Chondrocyte (in vitro differentiated cells): ENCODE data around the gene LRRC8D. TPM values are rescaled to one million over a fixed set of nuclear protein-coding genes. Genes with fewer than 3 reads are reported as not detected.

Experiments
- DNase-seq: peaks from one replicate; pipeline ENCODE4 v3.0.0; 2021; ENCODE audit warnings: mixed read lengths, low spot score
- H3K27ac Mint-ChIP-seq: one replicate; pipeline ENCODE4 v1.8.0; 2021; ENCODE audit warnings: mild to moderate bottlenecking, moderate library complexity, mixed read lengths; ENCODE audit not compliant: unreplicated experiment
- H3K27me3 Mint-ChIP-seq: 2 replicates; pipeline ENCODE4 v1.8.0; 2021; ENCODE audit warnings: low read depth, mixed read lengths
- H3K36me3 Mint-ChIP-seq: 2 replicates; pipeline ENCODE4 v1.8.0; 2021; ENCODE audit warnings: low read depth, mixed read lengths
- H3K4me1 Mint-ChIP-seq: 2 replicates; pipeline ENCODE4 v1.8.0; 2021; ENCODE audit warnings: low read depth, mild to moderate bottlenecking, mixed read lengths
- H3K4me3 Mint-ChIP-seq: one replicate; pipeline ENCODE4 v1.8.0; 2021; ENCODE audit warnings: mild to moderate bottlenecking, moderate library complexity, mixed read lengths; ENCODE audit not compliant: unreplicated experiment
- H3K9me3 Mint-ChIP-seq: 2 replicates; pipeline ENCODE4 v1.8.0; 2021; ENCODE audit warnings: low read depth, mixed read lengths
- total RNA-seq: library from RNA; stranded (reverse); gene quantifications from 3 replicates; pipeline ENCODE4 v1.2.1, GENCODE V29; 2021
- TF ChIP-seq, protein P1 (sequence below): fragments of 200-600 bp; sonication (generic); IDR thresholded peaks from 2 replicates; pipeline ENCODE4 v1.5.0; 2021; ENCODE audit warnings: antibody characterized with exemption, mild to moderate bottlenecking, moderate library complexity

The LRRC8D gene
- total RNA-seq, 1 donor from 2014 or later = 14.9 TPM

DNA sequence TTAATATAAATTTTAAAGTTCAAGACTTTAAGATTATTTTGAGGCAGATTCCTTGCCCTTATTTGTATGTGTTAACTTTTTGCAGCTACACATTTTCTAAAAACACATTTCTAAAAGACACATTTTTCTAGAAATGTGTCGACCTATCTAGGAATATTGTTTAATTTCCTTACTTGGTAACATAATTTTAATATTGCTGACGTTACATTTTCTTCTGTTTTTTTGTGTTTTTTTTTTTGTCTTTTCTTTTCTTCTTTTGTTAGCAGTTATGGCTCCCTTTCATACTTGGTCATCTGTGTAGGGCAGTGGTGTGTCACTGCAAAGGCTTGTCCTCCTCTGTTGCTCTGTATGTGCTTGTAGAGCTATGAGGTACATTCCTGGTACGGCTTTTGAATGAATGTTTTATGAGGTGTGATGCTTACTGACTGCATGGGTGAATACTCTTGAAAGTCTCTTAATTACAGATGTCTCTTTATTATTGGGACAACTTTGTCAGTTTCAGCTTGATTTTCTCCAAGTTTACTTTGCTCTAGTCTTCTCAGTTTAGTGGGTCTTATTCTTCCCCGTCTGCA lies 30.1 kb downstream of the LRRC8D start:
- no peaks in the 10 kb centered on the region for H3K9me3 Mint-ChIP-seq
- TF ChIP-seq, protein P1, sequence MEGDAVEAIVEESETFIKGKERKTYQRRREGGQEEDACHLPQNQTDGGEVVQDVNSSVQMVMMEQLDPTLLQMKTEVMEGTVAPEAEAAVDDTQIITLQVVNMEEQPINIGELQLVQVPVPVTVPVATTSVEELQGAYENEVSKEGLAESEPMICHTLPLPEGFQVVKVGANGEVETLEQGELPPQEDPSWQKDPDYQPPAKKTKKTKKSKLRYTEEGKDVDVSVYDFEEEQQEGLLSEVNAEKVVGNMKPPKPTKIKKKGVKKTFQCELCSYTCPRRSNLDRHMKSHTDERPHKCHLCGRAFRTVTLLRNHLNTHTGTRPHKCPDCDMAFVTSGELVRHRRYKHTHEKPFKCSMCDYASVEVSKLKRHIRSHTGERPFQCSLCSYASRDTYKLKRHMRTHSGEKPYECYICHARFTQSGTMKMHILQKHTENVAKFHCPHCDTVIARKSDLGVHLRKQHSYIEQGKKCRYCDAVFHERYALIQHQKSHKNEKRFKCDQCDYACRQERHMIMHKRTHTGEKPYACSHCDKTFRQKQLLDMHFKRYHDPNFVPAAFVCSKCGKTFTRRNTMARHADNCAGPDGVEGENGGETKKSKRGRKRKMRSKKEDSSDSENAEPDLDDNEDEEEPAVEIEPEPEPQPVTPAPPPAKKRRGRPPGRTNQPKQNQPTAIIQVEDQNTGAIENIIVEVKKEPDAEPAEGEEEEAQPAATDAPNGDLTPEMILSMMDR = no peak
- no peak for DNase-seq
- H3K36me3 Mint-ChIP-seq = peaks cover 2% of the 10 kb centered on the region
- no peak overlapping the region for H3K27ac Mint-ChIP-seq
- peaks cover 6% of the 10 kb centered on the region for H3K4me1 Mint-ChIP-seq
- H3K4me3 Mint-ChIP-seq = no peak overlapping the region
- H3K27me3 Mint-ChIP-seq = no peaks in the 10 kb centered on the region

DNA sequence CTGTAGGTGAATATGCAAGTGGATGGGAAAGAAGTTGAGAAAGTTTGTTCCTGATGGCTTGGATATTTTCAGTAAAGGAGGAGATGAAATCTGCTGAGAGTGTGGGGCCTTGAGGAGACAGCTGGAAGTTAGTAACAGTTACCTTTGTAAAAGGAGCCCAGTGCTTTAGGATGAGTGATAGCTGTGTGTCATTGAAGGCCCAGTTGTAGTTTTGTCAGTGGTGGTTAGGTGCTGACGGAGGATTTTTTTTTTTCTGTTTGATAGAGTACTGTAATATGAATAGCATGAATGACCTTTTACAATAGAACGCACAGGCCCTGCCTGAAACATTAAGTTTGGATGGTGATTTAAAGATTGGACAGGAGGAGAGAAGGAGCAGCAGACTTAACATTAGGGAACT lies 33.3 kb downstream of the LRRC8D start:
- peaks cover 2% of the 10 kb centered on the region for H3K36me3 Mint-ChIP-seq
- no peaks in the 10 kb centered on the region for H3K27me3 Mint-ChIP-seq
- DNase-seq = no peak
- TF ChIP-seq, protein P1 = no peak
- H3K27ac Mint-ChIP-seq = no peak overlapping the region
- H3K9me3 Mint-ChIP-seq = no peaks in the 10 kb centered on the region
- H3K4me3 Mint-ChIP-seq = no peak overlapping the region
- peaks cover 7% of the 10 kb centered on the region for H3K4me1 Mint-ChIP-seq

DNA sequence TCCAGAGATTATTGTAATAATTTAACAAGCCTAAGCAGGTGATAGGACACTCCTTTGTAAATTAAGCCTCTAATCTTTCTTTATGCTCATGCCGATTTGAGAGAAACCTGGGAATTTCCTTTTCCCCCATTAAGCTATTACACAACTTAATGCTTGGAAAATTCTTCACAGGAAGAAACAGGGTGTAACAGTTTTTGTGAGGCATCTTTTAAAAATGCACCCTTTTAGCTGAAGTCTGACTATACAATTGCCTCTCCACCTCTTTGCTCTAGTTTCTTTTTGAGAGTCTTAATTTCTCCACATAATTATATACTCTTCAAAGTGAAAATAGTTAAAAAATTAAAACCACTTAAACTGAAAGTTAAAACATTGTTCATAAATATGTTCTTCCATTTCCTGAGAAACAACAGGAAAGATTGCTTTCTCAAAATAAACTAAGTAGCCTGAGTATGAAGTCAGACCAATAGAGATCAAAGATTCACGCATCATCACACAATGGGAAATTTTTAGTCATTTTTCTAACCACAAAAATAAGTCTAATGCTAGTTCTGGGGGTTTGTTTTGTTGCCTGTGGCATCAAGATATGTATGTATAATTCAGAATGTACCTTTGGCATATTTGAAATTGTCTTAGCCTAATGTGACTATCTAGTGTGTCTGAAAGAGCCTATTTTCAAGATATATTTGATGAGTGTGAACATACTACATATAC lies 34.7 kb downstream of the LRRC8D start:
- TF ChIP-seq, protein P1 = no peak
- Mint-ChIP-seq H3K4me1 (peaks cover 7% of the 10 kb centered on the region), H3K9me3 (no peaks in the 10 kb centered on the region), H3K27ac (peak overlapping the region; percentile 53), H3K4me3 (no peak overlapping the region), H3K36me3 (peaks cover 2% of the 10 kb centered on the region), H3K27me3 (no peaks in the 10 kb centered on the region)
- no peak for DNase-seq

DNA sequence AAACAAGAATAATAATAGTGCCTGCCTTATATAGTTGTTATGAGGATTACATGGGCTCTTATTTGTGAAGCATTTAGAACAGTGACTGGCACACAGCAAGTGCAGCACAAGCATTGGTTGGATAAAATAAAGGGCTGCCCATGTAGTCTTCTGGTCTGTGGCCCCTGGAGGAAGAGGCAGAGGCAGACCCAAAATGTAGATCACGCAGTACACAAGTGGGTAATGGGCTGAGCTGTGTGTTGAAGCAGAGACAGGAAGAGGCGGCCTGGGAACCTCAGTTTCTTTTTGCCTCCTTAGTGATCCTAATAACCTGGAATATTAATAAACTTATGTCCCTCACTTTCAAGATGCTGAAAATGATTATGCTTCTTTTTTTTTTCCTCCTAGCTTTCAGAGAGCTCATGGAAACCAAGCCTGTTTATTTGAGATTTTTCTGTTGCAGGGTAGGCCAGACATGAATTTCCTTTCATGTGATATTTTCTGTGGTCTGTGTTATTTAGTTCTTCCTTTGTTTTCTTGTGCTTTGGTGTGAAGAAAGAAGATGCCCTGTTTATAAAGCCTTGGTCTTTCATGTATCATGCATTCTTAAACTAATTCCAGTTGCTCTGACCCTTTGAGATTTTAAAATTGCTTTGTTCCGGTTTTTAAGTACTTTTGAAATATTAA lies 42.5 kb downstream of the LRRC8D start:
- Mint-ChIP-seq H3K4me3 (no peak overlapping the region), H3K4me1 (peaks cover 12% of the 10 kb centered on the region), H3K36me3 (no peaks in the 10 kb centered on the region), H3K27ac (no peak overlapping the region), H3K9me3 (no peaks in the 10 kb centered on the region), H3K27me3 (no peaks in the 10 kb centered on the region)
- no peak for DNase-seq
- TF ChIP-seq, protein P1 = no peak

DNA sequence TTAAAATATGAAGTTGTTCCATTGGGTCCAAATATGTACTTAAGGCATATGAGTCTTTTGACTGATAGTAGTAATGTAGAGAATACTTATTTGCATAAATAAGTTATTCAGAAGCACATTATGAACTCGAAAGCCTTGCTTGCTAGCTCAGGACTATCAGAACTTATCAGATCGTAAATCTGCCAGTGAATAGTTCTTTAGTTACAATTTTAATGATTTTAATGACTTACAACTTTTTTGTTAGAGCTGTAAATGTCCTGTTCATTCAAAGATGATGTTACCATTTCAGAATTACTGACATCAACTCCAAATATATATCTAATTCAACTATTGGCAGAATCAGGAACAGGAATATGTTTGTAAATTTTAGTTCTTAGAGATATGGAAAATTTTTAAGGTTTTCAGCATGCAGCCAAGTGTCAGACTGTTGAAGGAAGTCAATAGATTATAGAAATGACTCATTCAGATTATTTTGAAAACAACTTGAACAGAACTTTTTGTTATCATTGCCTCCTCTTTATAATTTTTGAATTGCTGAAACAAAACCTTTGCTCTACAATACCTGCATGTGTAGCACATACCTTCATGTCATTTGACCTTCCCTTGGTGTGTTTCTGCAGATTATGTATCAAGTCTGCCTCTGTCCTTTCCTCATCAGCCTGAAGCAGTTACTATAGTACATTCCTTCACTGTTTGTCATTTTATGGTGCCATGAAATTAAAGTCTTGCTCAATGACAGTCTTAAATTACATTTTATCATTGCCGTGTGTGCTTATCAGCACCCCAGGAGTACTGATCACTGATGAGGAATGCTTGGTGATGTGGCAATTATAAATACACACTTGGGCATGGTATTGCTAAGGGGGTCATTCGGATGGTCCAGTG lies 44.9 kb downstream of the LRRC8D start:
- H3K4me1 Mint-ChIP-seq = peaks cover 12% of the 10 kb centered on the region

More for the DNA sequence above, 44.9 kb downstream of the LRRC8D start:
- H3K4me3 Mint-ChIP-seq = no peak overlapping the region
- peak overlapping the region; percentile 37 for H3K27ac Mint-ChIP-seq
- no peak for DNase-seq
- no peaks in the 10 kb centered on the region for H3K27me3 Mint-ChIP-seq
- TF ChIP-seq, protein P1 = no peak
- peaks cover 6% of the 10 kb centered on the region for H3K36me3 Mint-ChIP-seq
- H3K9me3 Mint-ChIP-seq = no peaks in the 10 kb centered on the region
